A673 (cell line): ENCODE measurements around the gene ZBTB44.
"Not testable (repeated sequence)": the region's sequence is repeated elsewhere in the genome, so short reads cannot be mapped to it uniquely, and the experiment has no call there.

Source experiments
- CTCF ChIP-seq: fragments of 300-800, 200-600 bp; sonication (generic); conservative IDR thresholded peaks from 2 replicates; pipeline ENCODE4 v1.5.1; 2017; ENCODE audit warnings: low read depth, mild to moderate bottlenecking, antibody characterized with exemption, low read length, moderate library complexity, mixed read lengths
- EZH2 ChIP-seq: fragments of 200-600 bp; sonication (generic); IDR thresholded peaks from 2 replicates; pipeline ENCODE4 v1.6.1; 2017; ENCODE audit warnings: borderline replicate concordance, low read depth, mild to moderate bottlenecking, mixed read lengths, antibody characterized with exemption, low read length; ENCODE audit not compliant: poor library complexity, severe bottlenecking

GRCh38 chr11:130281341-130281740 is 33.4 kb downstream of the ZBTB44 start:
- not testable (repeated sequence) for TF ChIP-seq CTCF, EZH2
